Activated T-cell treated with anti-CD3 and anti-CD28 coated beads for 24 hours (primary cell): Measurements from ENCODE around the gene MDM2.
A peak's percentile ranks its signal among the peaks of the same experiment; 100 is the strongest.
"Not testable (repeated sequence)": the region's sequence is repeated elsewhere in the genome, so short reads cannot be mapped to it uniquely, and the experiment has no call there.

Experiments
- DNase-seq: peaks from one replicate; pipeline ENCODE4 v3.0.0-alpha.2; 2020; ENCODE audit warnings: low read depth

MDM2 gene

GRCh38 chr12:68806488-68807237, 1.3 kb upstream of the MDM2 start:
- DNase-seq = no peak

- not testable (repeated sequence) for DNase-seq
These were observed 752 bp upstream of the MDM2 start for GRCh38 chr12:68807274-68807575.

DNA sequence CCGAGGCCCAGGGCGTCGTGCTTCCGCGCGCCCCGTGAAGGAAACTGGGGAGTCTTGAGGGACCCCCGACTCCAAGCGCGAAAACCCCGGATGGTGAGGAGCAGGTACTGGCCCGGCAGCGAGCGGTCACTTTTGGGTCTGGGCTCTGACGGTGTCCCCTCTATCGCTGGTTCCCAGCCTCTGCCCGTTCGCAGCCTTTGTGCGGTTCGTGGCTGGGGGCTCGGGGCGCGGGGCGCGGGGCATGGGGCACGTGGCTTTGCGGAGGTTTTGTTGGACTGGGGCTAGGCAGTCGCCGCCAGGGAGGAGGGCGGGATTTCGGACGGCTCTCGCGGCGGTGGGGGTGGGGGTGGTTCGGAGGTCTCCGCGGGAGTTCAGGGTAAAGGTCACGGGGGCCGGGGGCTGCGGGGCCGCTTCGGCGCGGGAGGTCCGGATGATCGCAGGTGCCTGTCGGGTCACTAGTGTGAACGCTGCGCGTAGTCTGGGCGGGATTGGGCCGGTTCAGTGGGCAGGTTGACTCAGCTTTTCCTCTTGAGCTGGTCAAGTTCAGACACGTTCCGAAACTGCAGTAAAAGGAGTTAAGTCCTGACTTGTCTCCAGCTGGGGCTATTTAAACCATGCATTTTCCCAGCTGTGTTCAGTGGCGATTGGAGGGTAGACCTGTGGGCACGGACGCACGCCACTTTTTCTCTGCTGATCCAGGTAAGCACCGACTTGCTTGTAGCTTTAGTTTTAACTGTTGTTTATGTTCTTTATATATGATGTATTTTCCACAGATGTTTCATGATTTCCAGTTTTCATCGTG, 612 bp downstream of the MDM2 start:
- peak; percentile 46 for DNase-seq

DNA sequence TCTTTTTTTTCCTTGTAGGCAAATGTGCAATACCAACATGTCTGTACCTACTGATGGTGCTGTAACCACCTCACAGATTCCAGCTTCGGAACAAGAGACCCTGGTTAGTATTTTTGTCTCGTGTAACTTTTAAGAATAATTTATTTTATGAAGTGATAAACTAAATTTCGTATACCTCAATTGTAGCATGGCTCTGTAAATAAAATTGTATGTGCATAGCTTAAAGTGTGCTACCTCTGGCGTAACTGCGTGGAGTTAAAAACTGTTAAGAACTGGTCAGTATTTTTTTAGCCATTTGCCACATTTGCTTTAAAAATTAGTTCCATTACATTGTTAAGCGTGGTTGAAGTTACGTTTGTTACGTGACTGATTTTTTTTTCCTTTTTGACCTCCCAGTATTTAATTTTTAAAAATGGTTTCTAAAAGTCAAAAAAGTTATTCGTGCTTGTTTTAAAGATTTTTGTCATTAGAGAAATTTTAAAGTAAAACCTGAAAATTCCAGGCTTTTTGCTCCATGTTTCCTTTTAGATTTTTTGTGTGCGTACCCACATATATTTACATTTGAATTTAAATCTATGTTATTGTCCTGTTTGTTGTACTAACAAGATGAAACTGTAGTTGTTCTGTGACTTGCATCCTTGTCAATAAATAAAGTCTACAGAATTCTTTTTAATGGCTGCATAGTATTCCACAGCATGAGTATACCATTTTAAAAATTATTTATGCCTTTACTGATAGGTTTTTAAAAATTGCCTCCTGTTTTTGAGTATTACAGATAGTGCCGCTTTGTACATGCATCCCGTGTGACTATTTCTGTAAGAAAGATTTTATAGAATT, 1.4 kb downstream of the MDM2 start:
- DNase-seq = no peak

- not testable (repeated sequence) for DNase-seq
These were observed 2.0 kb downstream of the MDM2 start for GRCh38 chr12:68810027-68810389.

GRCh38 chr12:68811573-68811972, 3.6 kb downstream of the MDM2 start:
- DNase-seq = not testable (repeated sequence)

DNA sequence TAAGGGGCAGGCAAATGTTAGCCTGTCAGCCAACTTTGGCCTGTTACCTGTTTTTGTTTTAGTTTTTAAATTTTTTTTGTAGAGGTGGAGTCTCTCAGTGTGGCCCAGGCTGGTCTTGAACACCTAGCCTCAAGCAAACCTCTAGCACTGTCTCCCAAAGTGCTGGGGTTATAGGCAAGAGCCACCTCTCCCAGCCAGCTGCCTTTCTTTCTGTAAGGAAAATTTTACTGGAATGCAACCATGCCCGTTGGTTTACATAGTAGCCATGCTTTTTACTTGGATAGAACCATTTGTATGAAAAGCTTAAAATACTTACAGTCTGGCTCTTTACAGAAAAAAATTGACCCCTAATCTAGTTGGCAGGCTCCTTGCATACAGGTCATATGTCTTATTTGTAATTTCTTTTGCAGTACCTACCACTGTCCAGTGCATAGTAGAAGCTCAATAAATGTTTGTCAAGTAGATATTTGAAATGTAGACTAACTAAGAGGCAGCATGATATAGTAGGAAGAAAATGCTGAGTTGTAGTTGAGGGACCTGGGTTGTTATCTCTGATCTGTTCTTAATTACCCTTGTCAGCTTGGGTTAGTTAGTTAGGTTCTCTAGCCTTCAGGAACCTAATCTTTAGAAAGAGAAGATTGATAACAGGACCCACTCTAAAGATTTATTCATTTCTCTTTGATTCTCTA, 4.7 kb downstream of the MDM2 start:
- no peak for DNase-seq

DNA sequence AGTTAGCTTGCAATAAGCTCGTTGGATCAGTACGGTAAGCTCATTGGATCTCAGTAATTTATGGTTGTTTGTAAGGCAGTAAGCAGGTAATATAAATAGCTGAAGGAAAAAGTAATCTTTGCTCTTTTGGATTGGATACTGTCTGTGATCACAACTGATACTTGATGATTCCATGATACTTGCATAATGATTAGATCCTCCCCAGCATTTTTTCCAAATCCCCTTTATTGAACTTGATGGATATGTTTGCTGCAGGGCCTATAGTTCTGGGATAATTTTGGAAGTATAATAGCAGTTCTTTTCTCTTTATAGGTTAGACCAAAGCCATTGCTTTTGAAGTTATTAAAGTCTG, 5.2 kb downstream of the MDM2 start:
- DNase-seq = no peak

DNA sequence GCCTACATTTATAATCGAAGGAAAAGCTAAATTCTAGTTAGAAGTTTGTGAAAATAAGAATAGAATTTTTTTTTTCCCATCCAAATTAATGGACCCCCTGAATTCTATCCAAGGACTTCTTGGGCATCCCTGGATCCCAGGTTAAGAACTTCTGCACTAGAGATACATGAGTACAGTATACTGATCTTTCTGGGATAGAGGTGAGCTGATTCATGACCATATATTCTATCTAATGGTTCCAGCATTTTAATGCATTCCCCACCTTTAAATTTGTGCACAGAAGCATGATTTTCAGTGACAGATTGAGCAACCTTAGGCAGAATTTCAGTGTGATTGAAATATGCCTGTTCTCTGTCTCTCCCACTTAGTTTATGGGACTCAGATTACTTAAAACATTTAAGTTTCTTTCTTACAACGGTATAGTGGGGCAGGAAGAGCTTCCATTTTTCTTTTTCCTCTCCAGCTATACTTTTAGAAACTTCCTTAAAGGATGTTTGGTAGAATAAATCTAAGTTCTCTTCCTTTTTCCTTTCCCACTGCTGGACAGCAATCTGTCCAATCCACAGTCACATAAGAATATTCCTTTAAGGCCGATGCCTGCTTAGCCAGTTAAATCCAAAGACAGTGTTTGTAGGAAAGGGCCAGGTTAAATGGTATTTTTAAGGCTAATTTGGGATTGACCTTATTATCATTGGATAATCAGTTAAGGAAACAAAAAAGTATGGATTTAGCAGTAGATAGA, 6.7 kb downstream of the MDM2 start:
- DNase-seq = no peak

DNA sequence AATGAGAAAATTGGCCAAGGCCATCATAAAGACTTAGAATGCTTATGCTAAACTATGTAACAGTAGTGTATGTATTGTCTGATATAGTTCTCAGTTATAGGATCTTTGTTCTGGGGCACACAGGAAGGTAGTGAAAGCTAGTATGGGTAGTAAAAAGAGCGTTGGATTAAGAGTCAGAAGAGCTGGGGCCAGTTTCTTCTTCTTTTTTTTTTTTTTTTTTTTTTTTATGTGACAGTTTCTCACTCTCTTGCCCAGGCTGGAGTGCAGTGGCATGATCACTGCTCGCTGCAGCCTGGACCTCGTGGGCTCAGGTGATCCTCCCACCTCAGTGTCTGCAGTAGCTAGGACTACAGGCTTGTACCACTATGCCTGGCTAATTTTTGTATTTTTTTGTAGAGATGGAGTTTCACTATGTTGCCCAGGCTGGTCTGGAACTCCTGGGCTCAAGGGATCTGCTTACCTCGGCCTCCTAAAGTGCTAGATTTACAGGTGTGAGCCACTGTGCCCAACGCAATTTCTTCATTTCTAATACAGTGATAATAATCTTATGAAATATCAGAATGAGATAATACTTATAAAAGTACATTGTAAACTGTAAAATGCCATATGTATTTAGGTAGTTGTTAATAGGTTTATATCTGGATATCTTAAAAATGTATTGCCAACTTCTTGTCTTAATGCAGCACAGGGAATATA, 7.4 kb downstream of the MDM2 start:
- no peak for DNase-seq

DNA sequence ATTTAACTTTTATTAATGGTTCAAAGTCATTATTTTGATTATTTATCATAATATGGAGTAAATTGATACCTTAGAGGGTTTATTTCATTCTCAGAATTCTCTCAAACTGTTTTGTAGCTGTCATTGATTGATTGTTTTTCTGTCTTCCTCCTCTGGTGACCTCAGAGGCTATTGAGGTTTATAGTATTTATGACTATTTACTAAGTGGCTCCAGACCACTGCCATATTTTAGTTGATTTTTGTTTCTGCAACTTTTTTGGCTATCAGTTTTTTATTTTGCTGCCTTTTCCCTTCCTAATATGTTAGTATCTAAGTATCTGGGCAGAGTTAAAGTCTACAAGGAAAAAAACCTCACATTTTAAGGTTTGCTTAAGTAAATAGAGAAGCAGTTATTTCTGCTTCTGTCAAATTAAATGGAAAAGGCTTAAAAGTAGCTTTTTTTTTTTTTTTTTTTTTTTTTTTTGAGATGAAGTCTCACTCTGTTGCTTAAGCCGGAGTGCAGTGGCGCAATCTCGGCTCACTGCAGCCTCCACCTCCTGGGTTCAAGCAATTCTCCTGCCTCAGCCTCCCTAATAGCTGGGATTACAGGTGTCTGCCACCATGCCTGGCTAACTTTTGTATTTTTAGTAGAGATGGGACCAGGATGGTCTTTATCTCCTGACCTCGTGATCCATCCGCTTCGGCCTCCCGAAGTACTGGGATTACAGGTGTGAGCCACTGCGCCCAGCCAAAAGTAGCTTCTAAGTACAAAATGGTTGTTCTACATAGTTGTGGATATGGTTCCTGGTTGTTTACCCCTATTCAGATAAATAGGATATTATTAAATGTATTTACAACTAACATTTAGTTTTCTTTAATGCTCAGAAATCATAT, 8.2 kb downstream of the MDM2 start:
- no peak for DNase-seq

DNA sequence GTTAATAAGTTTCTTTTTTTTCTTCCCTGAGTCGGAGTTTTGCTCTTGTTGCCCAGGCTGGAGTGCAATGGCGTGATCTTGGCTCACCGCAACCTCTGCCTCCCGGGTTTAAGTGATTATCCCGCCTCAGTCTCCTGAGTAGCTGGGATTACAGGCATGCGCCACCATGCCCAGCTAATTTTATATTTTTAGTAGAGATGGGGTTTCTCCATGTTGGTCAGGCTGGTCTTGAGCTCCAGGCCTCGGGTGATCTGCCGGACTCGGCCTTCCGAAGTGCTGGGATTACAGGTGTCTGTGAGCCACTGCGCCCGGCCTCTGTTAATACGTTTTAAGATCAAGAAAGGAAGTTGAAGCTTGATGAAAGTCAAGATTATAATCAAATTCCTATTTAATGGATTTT, 11.5 kb downstream of the MDM2 start:
- not testable (repeated sequence) for DNase-seq

DNA sequence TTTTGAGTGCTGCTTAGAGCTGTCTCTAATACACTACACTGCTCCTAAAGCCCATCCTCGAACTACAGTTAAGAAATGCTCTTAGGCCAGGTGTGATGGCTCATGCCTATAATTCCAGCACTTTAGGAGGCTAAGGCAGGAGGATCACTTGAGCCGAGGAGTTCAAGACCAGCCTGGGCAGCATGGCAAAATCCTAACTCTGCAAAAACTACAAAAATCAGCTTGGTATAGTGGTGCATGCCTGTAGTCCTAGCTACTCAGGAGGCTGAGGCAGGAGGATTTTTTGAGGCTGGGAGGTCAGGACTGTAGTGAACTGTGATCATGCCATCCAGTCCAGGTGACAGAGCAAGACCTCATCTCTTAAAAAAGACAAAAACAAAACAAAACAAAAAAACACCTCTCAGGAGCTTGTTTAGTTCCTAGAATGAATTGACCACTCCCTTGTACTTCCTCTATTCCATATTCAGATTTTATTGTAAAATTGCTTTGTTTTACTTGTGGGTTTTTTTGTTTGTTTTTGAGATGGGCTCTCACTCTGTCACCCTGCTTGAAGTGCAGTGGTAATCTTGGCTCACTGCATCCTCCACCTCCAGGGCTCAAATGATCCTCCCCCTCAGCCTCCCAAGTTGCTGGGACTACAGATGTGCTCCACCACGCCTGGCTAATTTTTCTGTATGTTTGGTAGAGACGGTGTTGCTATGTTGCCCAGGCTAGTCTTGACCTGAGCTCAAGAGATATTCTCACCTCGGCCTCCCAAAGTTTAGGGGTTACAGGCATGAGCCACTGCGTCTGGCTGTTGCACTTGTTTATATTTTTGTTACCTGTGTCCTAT, 13.6 kb downstream of the MDM2 start:
- DNase-seq = no peak

GRCh38 chr12:68823696-68824095, 15.7 kb downstream of the MDM2 start:
- DNase-seq = no peak

DNA sequence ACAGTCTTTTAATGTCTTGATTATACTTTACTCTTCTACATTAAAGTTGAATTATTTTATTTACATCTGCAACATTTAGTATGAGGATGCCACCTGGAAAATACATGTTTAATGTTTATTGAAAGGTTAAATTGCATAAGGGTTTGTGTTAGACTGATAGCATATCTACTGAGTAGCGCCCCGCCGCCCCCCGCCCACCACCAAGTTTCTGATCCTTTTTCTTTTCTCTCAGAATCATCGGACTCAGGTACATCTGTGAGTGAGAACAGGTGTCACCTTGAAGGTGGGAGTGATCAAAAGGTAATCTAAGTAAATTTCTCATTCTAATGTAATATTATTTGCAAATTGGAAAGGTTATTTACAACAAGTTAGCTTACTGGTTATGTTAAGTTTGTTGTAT, 16.2 kb downstream of the MDM2 start:
- no peak for DNase-seq

DNA sequence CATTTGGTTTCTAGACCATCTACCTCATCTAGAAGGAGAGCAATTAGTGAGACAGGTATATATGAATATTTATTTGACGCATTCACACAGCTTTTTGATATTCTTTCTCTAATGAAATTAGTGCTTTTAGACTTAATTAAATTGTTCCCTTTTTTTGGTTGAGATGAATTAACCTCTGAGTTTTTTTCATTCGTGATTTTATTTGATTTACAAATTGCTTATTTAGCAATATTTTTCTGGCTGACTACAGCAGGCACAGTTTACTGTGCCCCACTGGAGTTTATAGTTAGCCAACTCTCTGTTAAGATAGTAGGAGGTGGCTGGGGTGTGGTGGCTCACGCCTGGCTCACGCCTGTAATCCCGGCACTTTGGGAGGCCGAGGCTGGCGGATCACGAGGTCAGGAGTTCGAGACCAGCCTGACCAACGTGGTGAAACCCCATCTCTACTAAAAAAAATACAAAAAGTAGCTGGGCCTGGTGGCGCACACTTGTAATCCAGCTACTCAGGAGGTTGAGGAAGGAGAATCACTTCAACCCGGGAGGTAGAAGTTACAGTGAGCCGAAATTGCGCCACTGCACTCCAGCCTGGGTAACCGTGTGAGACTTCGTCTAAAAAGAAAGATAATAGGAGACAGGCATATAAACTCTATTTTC, 16.7 kb downstream of the MDM2 start:
- DNase-seq = no peak

DNA sequence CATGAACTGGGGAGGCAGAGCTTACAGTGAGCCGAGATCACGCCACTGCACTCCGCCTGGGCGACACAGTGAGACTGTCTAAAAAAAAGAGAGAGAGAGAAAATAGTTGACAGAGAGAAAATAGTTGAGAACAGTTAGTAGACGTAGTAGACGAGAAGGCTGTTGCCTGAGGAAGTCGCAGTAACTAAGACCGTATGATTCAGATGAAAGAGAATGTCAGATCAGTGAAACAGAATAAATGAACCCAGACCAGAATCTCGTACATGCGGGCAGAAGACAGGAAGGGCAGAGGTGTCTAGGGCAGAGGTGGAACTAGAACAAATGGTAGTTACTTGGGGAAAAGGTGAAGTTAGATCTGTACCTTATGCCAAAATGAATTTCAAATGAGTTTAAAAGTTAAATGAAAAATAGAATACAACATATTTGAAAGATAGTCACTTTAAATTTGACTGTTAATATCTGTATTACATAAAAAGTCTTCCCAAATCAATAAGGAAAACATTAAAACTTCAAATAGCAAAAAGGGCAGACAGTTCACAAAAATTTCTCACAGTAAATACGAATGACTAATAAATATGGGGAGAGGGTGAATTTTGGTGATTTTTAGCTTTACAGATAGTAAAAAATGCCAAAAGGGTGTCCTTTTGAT, 17.7 kb downstream of the MDM2 start:
- DNase-seq = no peak
